Hematopoietic multipotent progenitor cell treated with erythropoietin and hydrocortisone succinate and interleukin-3 and kit ligand, for 15 days (in vitro differentiated cells): ENCODE measurements around the gene ACTN4.

Source experiments
- DNase-seq: peaks from one replicate; pipeline ENCODE4 v3.0.0-alpha.2; 2015; ENCODE audit warnings: low spot score

The ACTN4 gene

GRCh38 chr19:38695832-38696728 lies 48.6 kb downstream of the ACTN4 start:
- DNase-seq, result no peak

GRCh38 chr19:38696729-38697055 lies 49.2 kb downstream of the ACTN4 start:
- DNase-seq, result no peak

- no peak for DNase-seq
Measured at GRCh38 chr19:38697197-38697596, 49.7 kb downstream of the ACTN4 start.

GRCh38 chr19:38697641-38698071 lies 50.2 kb downstream of the ACTN4 start:
- DNase-seq, result no peak

- no peak for DNase-seq
Measured at GRCh38 chr19:38698225-38699026, 51.0 kb downstream of the ACTN4 start.

- no peak for DNase-seq
Measured at GRCh38 chr19:38699027-38699346, 51.5 kb downstream of the ACTN4 start.

GRCh38 chr19:38699647-38700349 lies 52.3 kb downstream of the ACTN4 start:
- DNase-seq, result no peak

- DNase-seq, result no peak
Measured at GRCh38 chr19:38700350-38700901, 53.0 kb downstream of the ACTN4 start.

GRCh38 chr19:38700902-38701454 lies 53.5 kb downstream of the ACTN4 start:
- DNase-seq, result no peak

GRCh38 chr19:38701455-38702063 lies 54.1 kb downstream of the ACTN4 start:
- no peak for DNase-seq

- no peak for DNase-seq
Measured at GRCh38 chr19:38702278-38702677, 54.8 kb downstream of the ACTN4 start.

- no peak for DNase-seq
Measured at GRCh38 chr19:38703509-38703908, 56.1 kb downstream of the ACTN4 start.

- DNase-seq, result no peak
Measured at GRCh38 chr19:38704488-38705026, 57.1 kb downstream of the ACTN4 start.

- no peak for DNase-seq
Measured at GRCh38 chr19:38705197-38706019, 58.0 kb downstream of the ACTN4 start.

GRCh38 chr19:38706792-38707511 lies 59.5 kb downstream of the ACTN4 start:
- no peak for DNase-seq

GRCh38 chr19:38707512-38708114 lies 60.2 kb downstream of the ACTN4 start:
- DNase-seq, result no peak

GRCh38 chr19:38708413-38709024 lies 61.1 kb downstream of the ACTN4 start:
- no peak for DNase-seq

- no peak for DNase-seq
Measured at GRCh38 chr19:38709119-38709518, 61.7 kb downstream of the ACTN4 start.
